Adrenal gland (tissue), 5 donors: ENCODE measurements around the gene HES4.

Source experiments
- CTCF ChIP-seq, 6 experiments: fragments of 450-650 bp in 4 of 6; fragments of 200-600 bp in 2 of 6; sonication (generic) in 1 of 6; IDR thresholded peaks; 1 replicate in 5 of 6; 2 replicates in 1 of 6; pipeline versions ENCODE4 v1.5.1 to v1.8.0; 2016 to 2021; ENCODE audit warnings: antibody characterized with exemption in 6 of 6, mild to moderate bottlenecking in 2 of 6, moderate library complexity in 1 of 6
- POLR2A ChIP-seq, 2 donors: fragments of 450-650 bp; IDR thresholded peaks; one replicate each; pipeline ENCODE4 v1.6.1; 2017; ENCODE audit warnings: antibody characterized with exemption in 2 of 2, mild to moderate bottlenecking in 2 of 2, moderate library complexity in 1 of 2
- donor health status: DM: no; HTN: no; CAD: no.

GRCh38 chr1:1013922-1014648, 14.2 kb upstream of the HES4 start:
- TF ChIP-seq CTCF (IDR thresholded peaks at IDR 0.05) (no peak), POLR2A (IDR thresholded peaks at IDR 0.05) (no peak)
